Neutrophil (primary cell): Measurements from ENCODE around the gene PAOX.

ENCODE experiments used
- H3K27ac ChIP-seq: fragments of 200-600 bp; sonication (generic); 2 replicates; pipeline ENCODE4 v1.5.1; 2016; ENCODE audit warnings: mild to moderate bottlenecking, moderate library complexity
- H3K27me3 ChIP-seq: fragments of 200-600 bp; sonication (generic); 2 replicates; pipeline ENCODE4 v1.6.0; 2016; ENCODE audit warnings: mild to moderate bottlenecking
- H3K36me3 ChIP-seq: fragments of 200-600 bp; sonication (generic); 2 replicates; pipeline ENCODE4 v1.5.1; 2017
- H3K4me1 ChIP-seq, 2 experiments: fragments of 200-600 bp in 1 of 2; sonication (generic) in 1 of 2; 1 replicate in 1 of 2; 2 replicates in 1 of 2; pipeline versions ENCODE4 v1.5.1 to v1.6.1; 2013 to 2016; ENCODE audit warnings: low read depth in 1 of 2, low read length in 1 of 2, mild to moderate bottlenecking in 1 of 2, moderate library complexity in 1 of 2; ENCODE audit not compliant: control insufficient read depth in 1 of 2, insufficient read depth in 1 of 2
- H3K4me3 ChIP-seq, 2 experiments: fragments of 200-600 bp in 1 of 2; sonication (generic) in 1 of 2; 1 replicate in 1 of 2; 2 replicates in 1 of 2; pipeline ENCODE4 v1.5.1; 2013 to 2016; ENCODE audit warnings: low read depth in 1 of 2, low read length in 1 of 2, mild to moderate bottlenecking in 1 of 2, moderate library complexity in 1 of 2
- H3K9me3 ChIP-seq: fragments of 200-600 bp; sonication (generic); 2 replicates; pipeline ENCODE4 v1.5.1; 2016
- TF ChIP-seq, protein P1 (sequence below): fragments of 200-600 bp; sonication (generic); IDR thresholded peaks from 2 replicates; pipeline ENCODE4 v1.5.1; 2016; ENCODE audit warnings: antibody characterized with exemption

Gene PAOX

DNA sequence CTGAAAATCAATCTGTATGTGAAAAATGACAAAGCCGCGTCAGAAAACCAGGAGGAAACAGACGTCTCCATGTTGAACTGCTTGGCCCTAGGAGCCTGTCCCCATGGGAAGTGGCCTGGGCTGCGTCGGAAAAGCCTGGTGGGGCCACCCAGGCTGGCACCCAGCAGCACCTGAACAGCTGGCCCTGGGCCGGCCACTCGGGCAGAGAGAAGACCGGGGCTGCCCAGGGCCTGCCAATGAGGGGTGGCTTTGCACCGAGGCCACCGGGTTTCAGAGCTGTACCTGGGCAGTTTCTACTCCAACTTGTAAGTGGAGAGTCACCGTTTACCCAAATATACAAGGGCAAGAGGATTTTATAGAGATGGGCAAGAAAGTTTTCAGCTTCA is 20.1 kb upstream of the PAOX start:
- Histone ChIP-seq H3K27me3 (peaks cover 37% of the 10 kb centered on the region), H3K9me3 (no peaks in the 10 kb centered on the region), H3K36me3 (peaks cover 19% of the 10 kb centered on the region), H3K27ac (no peak overlapping the region), H3K4me3 (no peak overlapping the region), H3K4me1 (peaks cover 12 to 13% of the 10 kb centered on the region in 2 experiments)
- TF ChIP-seq, protein P1, sequence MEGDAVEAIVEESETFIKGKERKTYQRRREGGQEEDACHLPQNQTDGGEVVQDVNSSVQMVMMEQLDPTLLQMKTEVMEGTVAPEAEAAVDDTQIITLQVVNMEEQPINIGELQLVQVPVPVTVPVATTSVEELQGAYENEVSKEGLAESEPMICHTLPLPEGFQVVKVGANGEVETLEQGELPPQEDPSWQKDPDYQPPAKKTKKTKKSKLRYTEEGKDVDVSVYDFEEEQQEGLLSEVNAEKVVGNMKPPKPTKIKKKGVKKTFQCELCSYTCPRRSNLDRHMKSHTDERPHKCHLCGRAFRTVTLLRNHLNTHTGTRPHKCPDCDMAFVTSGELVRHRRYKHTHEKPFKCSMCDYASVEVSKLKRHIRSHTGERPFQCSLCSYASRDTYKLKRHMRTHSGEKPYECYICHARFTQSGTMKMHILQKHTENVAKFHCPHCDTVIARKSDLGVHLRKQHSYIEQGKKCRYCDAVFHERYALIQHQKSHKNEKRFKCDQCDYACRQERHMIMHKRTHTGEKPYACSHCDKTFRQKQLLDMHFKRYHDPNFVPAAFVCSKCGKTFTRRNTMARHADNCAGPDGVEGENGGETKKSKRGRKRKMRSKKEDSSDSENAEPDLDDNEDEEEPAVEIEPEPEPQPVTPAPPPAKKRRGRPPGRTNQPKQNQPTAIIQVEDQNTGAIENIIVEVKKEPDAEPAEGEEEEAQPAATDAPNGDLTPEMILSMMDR, result no peak

DNA sequence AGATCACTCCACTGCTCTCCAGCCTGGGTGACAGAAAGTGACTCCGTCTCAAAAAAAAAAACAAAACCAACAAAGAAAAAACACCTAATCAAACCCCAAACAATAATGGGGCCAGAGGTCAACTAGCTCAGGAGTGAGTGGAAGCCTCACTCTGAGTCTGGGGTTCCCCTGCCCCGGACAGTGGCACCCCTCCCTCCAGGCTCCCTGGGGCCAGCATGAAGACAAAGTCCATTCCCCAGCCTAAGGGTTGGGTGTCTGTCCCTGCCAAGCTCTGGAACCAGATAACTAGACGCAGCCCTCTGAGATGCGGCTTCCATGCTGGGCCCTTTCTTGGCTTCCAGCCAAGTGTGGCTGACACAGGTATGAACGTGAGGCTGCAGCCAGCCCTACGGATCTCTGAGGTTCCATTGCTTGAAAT is 19.5 kb upstream of the PAOX start:
- Histone ChIP-seq H3K27me3 (peaks cover 37% of the 10 kb centered on the region), H3K4me3 (no peak overlapping the region), H3K4me1 (peaks cover 12 to 13% of the 10 kb centered on the region in 2 experiments), H3K36me3 (peaks cover 23% of the 10 kb centered on the region), H3K9me3 (no peaks in the 10 kb centered on the region), H3K27ac (no peak overlapping the region)
- TF ChIP-seq, protein P1, result no peak

DNA sequence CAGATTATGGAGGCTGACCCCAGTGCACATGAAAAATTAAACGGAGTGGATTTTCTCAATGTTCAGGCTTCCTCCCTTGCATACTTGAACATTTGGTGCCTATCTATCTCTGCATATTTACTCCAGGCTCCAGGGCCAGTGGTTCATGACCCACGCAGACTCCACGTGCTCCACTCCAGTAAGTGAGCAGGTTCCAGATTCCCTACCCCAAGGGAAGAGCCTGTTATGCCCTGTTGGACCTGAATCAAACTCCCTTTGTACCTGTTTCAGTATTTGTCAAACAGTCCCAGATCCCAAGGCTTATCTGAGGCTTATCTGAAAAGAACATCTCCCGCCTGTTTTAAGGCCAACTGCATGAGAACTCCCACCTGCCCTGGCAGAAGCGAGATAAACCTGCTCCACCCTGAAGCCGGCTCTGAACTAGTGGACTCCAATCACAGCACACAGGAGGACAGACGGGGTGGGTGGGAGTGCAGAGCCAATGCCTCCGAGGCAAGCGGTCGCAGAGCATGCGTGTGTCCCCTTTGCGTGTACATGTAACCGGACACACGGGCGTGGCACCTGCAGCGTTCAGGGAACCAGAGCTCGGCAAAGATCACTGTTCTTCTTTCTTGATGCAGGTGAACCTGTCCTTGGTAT is 19.0 kb upstream of the PAOX start:
- H3K27me3 ChIP-seq, result peaks cover 35% of the 10 kb centered on the region
- peaks cover 12 to 13% of the 10 kb centered on the region in 2 experiments for H3K4me1 ChIP-seq
- no peak overlapping the region for H3K27ac ChIP-seq
- H3K4me3 ChIP-seq, result no peak overlapping the region
- TF ChIP-seq, protein P1, result no peak
- peaks cover 28% of the 10 kb centered on the region for H3K36me3 ChIP-seq
- H3K9me3 ChIP-seq, result no peaks in the 10 kb centered on the region

DNA sequence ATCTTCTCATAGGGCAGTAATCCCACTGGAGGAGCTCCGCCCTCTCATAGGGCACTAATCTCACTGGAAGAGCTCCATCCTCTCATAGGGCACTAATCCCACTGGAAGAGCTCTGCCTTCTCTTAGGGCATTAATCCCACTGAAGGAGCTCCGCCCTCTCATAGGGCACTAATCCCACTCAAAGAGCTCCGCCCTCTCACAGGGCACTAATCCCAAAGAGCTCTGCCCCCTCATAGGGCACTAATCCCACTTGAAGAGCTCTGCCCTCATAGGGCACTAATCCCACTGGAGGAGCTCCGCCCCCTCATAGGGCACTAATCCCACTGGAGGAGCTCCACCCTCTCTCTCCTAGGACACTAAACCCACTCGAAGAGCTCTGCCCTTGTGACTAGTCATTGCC is 17.8 kb upstream of the PAOX start:
- peaks cover 40% of the 10 kb centered on the region for H3K36me3 ChIP-seq
- H3K4me1 ChIP-seq, result peaks cover 12 to 13% of the 10 kb centered on the region in 2 experiments
- H3K27ac ChIP-seq, result no peak overlapping the region
- no peaks in the 10 kb centered on the region for H3K9me3 ChIP-seq
- no peak overlapping the region for H3K4me3 ChIP-seq
- TF ChIP-seq, protein P1, result no peak
- peaks cover 23% of the 10 kb centered on the region for H3K27me3 ChIP-seq

DNA sequence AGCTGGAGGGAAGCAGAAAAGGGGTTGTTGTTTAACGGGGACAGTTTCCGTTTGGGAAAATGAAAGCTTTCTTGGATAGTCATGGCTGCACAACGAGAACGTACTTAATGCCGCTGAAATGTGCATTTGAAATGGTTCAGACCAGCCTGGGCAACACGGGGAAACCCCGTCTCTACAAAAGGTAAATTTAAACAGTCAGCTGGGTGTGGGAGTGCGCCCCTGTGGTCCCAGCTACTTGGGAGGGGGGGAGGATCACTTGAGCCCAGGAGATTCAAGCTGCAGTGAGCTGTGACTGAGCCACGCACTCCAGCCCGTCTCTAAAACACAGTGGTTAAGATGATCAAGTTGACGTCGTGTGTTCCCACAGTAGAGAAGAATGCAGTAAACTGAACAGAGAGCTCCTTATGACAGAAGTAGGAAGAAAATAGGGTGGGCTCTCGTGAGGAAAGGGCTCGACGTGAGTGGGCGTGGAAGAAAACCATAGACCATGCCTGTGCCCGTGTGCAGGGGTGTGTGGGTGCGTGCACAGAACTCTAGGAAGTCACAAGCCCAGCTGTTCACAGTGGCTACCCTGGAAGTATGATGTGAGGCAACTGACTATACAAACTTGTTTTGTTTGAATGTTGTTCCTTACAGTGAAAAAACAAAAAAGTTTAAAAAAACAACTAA is 17.2 kb upstream of the PAOX start:
- Histone ChIP-seq H3K4me1 (peaks cover 7 to 9% of the 10 kb centered on the region in 2 experiments), H3K27ac (no peak overlapping the region), H3K27me3 (peaks cover 17% of the 10 kb centered on the region), H3K9me3 (no peaks in the 10 kb centered on the region), H3K36me3 (peaks cover 46% of the 10 kb centered on the region), H3K4me3 (no peak overlapping the region)
- TF ChIP-seq, protein P1, result no peak
